HL-60 (cell line): ENCODE data around the gene IRF4.

Experiments
- DNase-seq, 2 experiments: peaks; one replicate each; pipeline ENCODE4 v3.0.0-alpha.2; 2010 to 2020; ENCODE audit warnings: low read depth in 1 of 2, low spot score in 1 of 2
- H3K27ac ChIP-seq: fragments of 250-450 bp; sonication (Bioruptor Pico); replicated peaks from 2 replicates; pipeline ENCODE4 v1.5.1; 2020; ENCODE audit warnings: mild to moderate bottlenecking, moderate library complexity
- H3K27me3 ChIP-seq: fragments of 250-450 bp; sonication (Bioruptor Pico); 2 replicates; pipeline ENCODE4 v1.5.1; 2021; ENCODE audit warnings: mild to moderate bottlenecking, moderate library complexity; ENCODE audit not compliant: insufficient read depth, poor library complexity, severe bottlenecking
- H3K4me3 ChIP-seq: replicated peaks from 2 replicates; pipeline ENCODE4 v1.5.1; 2011; ENCODE audit warnings: mild to moderate bottlenecking, control low read depth, low read length; ENCODE audit not compliant: insufficient read depth
- CTCF ChIP-seq: IDR thresholded peaks from one replicate; pipeline ENCODE4 v1.5.1; 2011; ENCODE audit warnings: low read length, control low read depth, inconsistent platforms; ENCODE audit not compliant: insufficient read depth
- GABPA ChIP-seq: IDR thresholded peaks from 2 replicates; pipeline ENCODE4 v1.6.1; 2012; ENCODE audit warnings: low read depth
- POLR2AphosphoS5 ChIP-seq: IDR thresholded peaks from 2 replicates; pipeline ENCODE4 v1.6.1; 2012; ENCODE audit warnings: low read depth
- REST ChIP-seq: IDR thresholded peaks from 2 replicates; pipeline ENCODE4 v1.6.1; 2012; ENCODE audit warnings: low read depth; ENCODE audit not compliant: insufficient replicate concordance
- SPI1 ChIP-seq: IDR thresholded peaks from 2 replicates; pipeline ENCODE4 v1.6.1; 2012; ENCODE audit warnings: low read depth, mild to moderate bottlenecking, borderline replicate concordance

Gene IRF4

GRCh38 chr6:359261-360035 lies 32.1 kb upstream of the IRF4 start:
- Histone ChIP-seq H3K27me3 (no peaks in the 10 kb centered on the region), H3K4me3 (no peak overlapping the region), H3K27ac (no peak overlapping the region)
- no peak for DNase-seq
- TF ChIP-seq REST, result no peak
- no peak for TF ChIP-seq POLR2AphosphoS5
- TF ChIP-seq CTCF, result no peak
- TF ChIP-seq SPI1, result no peak
- TF ChIP-seq GABPA, result no peak

GRCh38 chr6:360349-360748 lies 31.2 kb upstream of the IRF4 start:
- no peak for TF ChIP-seq CTCF
- TF ChIP-seq SPI1, result no peak
- no peak for TF ChIP-seq POLR2AphosphoS5
- TF ChIP-seq GABPA, result no peak
- TF ChIP-seq REST, result no peak
- no peak for DNase-seq
- Histone ChIP-seq H3K27me3 (no peaks in the 10 kb centered on the region), H3K27ac (no peak overlapping the region), H3K4me3 (no peak overlapping the region)

- H3K27ac ChIP-seq, result no peak overlapping the region
- H3K27me3 ChIP-seq, result no peaks in the 10 kb centered on the region
- peak in 1 of 2 experiments; percentile 33 for DNase-seq
- no peak for TF ChIP-seq CTCF
- TF ChIP-seq POLR2AphosphoS5, result no peak
- TF ChIP-seq REST, result no peak
- no peak overlapping the region for H3K4me3 ChIP-seq
Measured at GRCh38 chr6:360764-361373, 30.7 kb upstream of the IRF4 start.
